ENCODE data around the gene TM7SF2.

The TM7SF2 gene

GRCh38 chr11:65157336-65157735 is 45.7 kb downstream of the TM7SF2 start:
- no peak for DNase-seq (ENCODE audit: low read depth)

GRCh38 chr11:65159012-65159411 is 47.3 kb downstream of the TM7SF2 start:
- no peak for DNase-seq (ENCODE audit: low read depth)

GRCh38 chr11:65160643-65161042 is 49.0 kb downstream of the TM7SF2 start:
- DNase-seq (ENCODE audit: low read depth) = no peak

- no peak for DNase-seq (ENCODE audit: low read depth)
These were observed 52.0 kb downstream of the TM7SF2 start for GRCh38 chr11:65163684-65164083.
